Measurements from ENCODE around the gene RAB7B.
"Not testable (repeated sequence)": the region's sequence is repeated elsewhere in the genome, so short reads cannot be mapped to it uniquely, and the experiment has no call there.

The RAB7B gene

DNA sequence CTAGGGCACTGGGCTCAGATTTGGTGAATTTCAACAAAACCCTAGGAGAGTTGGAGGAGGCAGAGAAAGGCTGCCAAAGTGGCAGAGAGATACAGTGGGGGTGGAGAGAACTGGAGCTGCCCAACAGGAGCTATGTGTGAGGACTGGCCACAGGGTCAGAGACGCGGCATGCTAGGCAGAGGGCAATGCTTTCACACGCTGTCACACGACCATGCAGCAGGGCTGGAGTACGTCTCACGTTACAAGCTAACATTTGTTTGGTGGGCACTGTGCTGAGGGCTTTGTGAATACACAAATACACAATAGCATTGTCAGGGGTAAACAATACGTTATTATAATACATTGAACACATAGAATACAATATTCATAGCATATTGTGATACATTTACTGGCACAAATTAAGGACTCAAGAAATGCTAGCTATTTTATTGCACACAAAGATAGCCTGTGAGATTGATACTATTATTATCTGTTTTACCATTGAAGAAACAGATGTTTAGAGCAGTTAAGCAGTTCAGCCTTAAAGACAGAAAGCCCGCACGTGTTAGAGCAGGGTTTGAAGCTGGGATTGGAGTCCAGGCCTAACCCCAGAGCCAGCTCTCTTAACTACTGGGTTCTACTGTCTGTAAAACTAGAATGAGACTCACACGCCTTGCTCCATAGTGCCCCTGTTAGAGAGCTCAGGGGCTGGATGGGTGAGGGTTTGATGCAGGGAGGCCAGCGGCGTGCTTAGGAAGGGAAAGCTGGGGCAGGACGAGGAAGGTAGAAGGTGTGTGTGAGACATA, 4.5 kb downstream of the RAB7B start:
- no peak for DNase-seq (ENCODE audit: low read depth in 3 of 3, low spot score in 1 of 3)

GRCh38 chr1:205996641-205997040, 6.6 kb downstream of the RAB7B start:
- not testable (repeated sequence) for DNase-seq (ENCODE audit: low read depth in 3 of 3, low spot score in 1 of 3)

DNA sequence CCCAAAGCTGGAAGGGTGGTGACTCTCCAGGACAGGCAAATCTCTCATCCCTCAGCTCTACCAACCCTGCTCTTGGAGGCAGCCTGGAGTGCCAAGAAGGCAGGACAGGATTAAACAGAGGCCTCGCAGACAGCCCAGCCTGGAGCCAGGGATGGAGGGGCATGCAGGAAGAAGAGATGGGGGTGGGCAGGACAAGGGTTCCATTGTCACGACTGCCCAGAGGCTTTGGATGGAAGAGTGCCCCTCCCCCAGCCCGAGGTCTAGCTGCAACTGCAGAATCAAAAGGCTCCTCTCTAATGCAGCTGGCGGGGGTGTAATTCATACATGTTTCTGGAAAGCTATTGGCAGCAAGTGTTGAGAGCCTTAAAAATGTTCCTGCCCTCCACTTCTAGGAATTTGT, 8.8 kb downstream of the RAB7B start:
- no peak for DNase-seq (ENCODE audit: low read depth in 3 of 3, low spot score in 1 of 3)

DNA sequence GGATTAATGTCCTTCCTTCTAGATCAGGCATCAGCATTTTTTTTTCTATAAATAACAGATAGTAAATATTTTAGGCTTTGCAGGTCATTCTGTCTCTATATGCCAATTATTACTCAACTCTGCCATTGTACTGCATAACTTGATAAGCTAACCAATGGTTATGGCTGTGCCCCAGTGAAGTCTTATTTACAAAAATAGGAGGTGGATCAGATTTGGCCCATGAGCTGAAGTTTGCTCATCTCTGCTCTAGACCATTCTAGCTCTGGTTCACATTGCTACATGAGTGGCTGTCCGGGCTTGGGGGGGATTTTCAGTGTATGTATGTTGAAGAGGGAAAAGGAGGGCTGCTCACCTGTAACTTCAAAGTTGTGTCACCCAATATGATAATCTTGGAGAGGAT, 10.1 kb downstream of the RAB7B start:
- DNase-seq (ENCODE audit: low read depth in 3 of 3, low spot score in 1 of 3) = no peak

DNA sequence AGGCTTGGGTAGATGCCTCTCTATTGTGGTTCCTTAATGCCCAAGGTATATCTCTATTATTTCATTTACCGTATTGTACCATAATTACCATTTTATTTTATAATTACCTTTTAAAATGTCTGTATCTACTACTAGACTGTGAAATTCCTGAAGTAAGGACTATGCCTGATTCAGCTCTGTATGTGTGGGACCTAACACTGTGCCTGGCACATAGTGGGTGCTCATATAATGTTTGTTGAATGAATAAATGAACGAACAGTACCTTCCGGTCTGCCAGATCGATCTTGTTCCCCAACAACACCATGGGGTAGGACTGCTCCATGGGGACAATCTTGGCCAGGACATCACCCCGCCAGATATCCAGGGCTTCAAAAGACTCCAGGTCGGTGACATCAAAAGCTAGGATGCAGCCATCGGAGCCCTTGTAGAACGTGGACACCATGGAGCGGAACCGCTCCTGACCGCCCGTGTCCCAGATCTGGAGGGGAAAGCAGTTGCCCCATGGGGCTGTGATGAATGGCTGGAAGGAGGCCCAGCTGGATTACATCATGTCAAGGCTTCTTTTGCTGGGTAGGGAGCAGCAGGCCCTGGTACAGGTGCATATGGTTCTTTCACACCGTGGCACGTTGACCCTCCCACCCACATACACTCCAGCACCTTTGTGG, 10.8 kb downstream of the RAB7B start:
- no peak for DNase-seq (ENCODE audit: low read depth in 3 of 3, low spot score in 1 of 3)

DNA sequence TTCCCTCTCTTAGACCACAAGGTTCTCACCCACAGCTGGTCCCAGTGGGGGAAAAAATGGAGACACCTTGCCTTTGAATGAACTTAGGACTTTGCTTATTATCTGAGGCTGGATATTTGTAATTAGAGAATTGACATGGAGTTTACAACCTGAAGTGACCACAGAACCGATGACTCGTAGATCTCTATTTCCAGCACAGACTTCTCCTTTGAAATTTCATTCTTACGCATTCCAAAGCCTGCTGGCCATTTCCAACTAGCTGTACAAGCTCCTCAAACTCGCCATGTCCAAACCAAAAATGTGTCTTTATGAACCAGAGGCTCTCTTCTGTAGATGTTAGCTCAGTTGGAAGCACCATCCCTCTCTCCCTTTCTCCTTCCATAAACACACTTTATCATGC, 12.0 kb downstream of the RAB7B start:
- no peak for DNase-seq (ENCODE audit: low read depth in 3 of 3, low spot score in 1 of 3)

DNA sequence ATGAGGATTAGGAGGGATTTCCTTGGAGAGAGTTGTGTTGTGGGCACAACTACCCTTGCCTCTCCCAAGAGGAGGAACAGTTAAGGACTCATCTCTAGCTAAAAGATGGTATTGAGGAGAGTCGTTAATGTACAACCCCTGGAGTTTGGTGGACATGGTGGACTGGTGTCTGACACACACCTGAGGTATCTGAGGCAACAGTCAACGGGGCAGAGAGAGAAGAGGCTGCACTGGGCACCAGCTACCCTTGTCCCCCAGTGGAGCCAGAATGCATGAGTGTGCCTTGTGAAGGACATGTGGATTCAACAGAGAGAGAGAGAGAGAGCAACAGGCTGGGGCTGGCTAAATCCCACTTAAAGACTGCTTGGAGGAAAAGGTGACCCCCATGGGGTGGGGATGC, 13.0 kb downstream of the RAB7B start:
- no peak for DNase-seq (ENCODE audit: low read depth in 3 of 3, low spot score in 1 of 3)

DNA sequence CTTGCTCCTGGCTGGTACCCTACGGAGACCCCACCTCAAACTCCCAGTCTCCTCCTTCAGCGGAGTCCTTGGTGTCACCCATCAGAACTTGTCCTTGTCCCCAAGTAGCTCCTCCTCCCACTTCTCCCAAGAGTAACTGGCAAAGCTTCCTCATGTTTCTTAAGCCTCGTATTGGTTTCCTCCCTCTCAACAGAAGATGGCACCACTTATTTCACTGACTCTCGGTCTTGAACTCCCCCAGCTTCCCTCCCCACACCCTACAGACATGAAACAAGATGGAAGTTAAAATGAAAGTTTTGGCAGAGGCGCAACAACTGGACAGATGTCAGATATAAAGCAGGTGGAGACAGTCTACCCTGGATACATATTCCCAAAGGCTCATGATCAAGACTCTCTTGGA, 13.4 kb downstream of the RAB7B start:
- no peak for DNase-seq (ENCODE audit: low read depth in 3 of 3, low spot score in 1 of 3)

GRCh38 chr1:205988585-205988995, 14.6 kb downstream of the RAB7B start:
- no peak for DNase-seq (ENCODE audit: low read depth in 3 of 3, low spot score in 1 of 3)

DNA sequence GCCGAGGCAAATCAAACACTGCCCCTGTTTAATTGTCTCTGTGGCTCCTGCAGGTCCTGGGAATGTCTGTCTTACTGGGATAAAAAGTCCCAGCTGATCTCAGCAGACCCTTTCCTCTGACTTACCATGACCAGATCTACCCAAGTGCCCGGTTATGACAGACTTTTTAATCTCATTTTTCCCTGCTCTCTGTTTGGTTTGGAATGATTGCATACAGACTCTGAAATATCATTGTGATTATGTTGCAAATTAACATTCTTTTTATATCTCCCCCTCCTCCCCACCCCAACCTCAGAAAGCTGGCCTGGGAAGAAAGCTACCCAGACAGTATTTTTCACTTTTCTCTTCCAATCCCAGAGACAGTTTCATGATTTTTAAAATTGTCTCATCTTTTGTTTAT, 16.3 kb downstream of the RAB7B start:
- DNase-seq (ENCODE audit: low read depth in 3 of 3, low spot score in 1 of 3) = no peak

GRCh38 chr1:205986292-205986691, 16.9 kb downstream of the RAB7B start:
- DNase-seq (ENCODE audit: low read depth in 3 of 3, low spot score in 1 of 3) = no peak

GRCh38 chr1:205985330-205986005, 17.7 kb downstream of the RAB7B start:
- DNase-seq (ENCODE audit: low read depth in 3 of 3, low spot score in 1 of 3) = no peak

- DNase-seq (ENCODE audit: low read depth in 3 of 3, low spot score in 1 of 3) = no peak
These were observed 19.1 kb downstream of the RAB7B start for GRCh38 chr1:205983925-205984725.

GRCh38 chr1:205981257-205981656, 21.9 kb downstream of the RAB7B start:
- no peak for DNase-seq (ENCODE audit: low read depth in 3 of 3, low spot score in 1 of 3)

- no peak for DNase-seq (ENCODE audit: low read depth in 3 of 3, low spot score in 1 of 3)
These were observed 22.8 kb downstream of the RAB7B start for GRCh38 chr1:205980237-205980870.

DNA sequence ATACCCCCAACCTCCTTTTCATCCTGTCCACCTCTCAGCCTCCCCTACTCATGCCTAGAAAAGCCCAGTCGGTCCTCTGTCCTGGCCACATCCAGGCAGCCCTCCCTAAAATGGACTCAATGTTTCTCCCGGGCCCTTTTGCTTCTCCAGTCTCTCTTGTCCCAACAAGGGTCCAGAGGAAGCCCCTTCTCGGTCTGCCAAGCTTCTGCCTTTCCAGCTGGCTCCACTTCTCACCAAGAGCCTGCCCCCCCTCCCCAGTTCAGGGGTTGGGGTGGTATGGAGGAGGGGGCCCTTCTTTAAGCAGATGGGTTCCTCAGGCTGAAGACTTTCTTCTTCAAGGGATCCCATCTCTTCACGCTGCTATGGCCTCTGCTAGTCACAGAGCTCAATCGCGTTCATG, 23.9 kb downstream of the RAB7B start:
- DNase-seq (ENCODE audit: low read depth in 3 of 3, low spot score in 1 of 3) = no peak

GRCh38 chr1:205978676-205979075, 24.5 kb downstream of the RAB7B start:
- DNase-seq (ENCODE audit: low read depth in 3 of 3, low spot score in 1 of 3) = no peak

- DNase-seq (ENCODE audit: low read depth in 3 of 3, low spot score in 1 of 3) = peak; percentile 46 to 67 (median 56)
These were observed 25.7 kb downstream of the RAB7B start for GRCh38 chr1:205977402-205978014.

DNA sequence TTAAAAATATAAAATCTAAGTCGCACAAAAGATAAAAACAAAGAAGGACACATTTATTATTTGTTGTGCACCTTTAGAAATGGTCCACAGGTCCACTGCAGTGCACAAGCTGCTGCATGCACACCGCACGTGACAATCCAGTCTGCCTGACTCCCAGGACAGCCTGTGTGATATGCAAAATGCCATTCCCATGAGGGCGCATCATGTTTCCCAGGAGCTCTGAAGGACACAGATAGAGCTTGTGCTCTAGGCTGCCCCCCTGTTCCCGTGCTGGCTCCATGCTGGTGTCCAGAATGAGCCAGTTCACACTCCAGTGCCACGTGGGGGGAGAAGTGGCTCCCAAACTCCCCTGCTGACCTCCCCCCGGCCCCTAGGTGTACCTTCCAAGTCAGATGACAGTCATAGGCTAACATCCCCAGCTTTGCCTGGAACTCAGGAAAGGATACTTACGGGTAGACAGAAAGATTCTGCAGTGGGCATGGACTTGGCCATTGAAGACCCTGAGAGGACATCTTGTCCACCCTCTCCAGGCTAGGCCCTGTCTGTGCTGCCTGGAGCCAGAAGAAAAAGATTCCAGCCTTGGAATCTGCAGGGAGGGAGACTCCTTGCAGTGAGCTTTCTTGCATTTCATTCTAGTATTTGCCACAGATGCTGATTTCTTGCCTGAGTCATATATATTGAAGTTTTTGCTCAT, 26.3 kb downstream of the RAB7B start:
- no peak for DNase-seq (ENCODE audit: low read depth in 3 of 3, low spot score in 1 of 3)

GRCh38 chr1:205976036-205976435, 27.2 kb downstream of the RAB7B start:
- no peak for DNase-seq (ENCODE audit: low read depth in 3 of 3, low spot score in 1 of 3)

Measured in stimulated activated CD4-positive, alpha-beta T cell treated with anti-CD3 and anti-CD28 coated beads, TNF-alpha, amount 100 ng/mL, for 1 hour (primary cell).